Measurements from ENCODE around the gene BMP7.
"Not testable (repeated sequence)": the region's sequence is repeated elsewhere in the genome, so short reads cannot be mapped to it uniquely, and the experiment has no call there.

BMP7 gene

DNA sequence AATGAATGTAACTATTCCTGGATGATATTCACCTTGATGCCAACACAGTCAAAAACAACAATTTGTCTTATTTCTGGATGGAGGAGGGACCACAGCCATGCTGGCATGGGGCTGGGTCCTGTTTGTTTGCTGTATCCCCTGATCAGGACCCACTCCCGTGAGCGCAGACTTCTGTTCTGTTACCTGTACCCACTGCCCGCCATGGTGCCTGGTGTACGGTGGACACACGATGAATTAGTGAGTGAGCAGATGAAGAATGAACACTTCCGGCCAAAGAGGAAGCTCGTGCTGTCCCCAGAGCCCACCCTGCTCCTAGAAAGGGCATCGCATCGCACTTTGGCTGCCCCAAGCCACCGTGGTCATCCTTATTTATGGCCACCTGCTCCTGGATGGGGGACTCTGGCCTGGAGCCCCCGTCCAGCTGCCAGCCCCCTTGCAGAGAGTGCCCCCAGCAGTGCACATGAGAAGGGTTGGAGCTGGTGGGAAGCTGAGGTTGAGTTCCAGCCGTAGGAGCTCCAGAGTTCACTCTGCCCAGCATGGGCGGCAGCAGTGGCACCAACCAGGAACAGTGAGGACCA, 100.9 kb downstream of the BMP7 start:
- DNase-seq = no peak

GRCh38 chr20:57164872-57165271, 101.6 kb downstream of the BMP7 start:
- no peak for DNase-seq

DNA sequence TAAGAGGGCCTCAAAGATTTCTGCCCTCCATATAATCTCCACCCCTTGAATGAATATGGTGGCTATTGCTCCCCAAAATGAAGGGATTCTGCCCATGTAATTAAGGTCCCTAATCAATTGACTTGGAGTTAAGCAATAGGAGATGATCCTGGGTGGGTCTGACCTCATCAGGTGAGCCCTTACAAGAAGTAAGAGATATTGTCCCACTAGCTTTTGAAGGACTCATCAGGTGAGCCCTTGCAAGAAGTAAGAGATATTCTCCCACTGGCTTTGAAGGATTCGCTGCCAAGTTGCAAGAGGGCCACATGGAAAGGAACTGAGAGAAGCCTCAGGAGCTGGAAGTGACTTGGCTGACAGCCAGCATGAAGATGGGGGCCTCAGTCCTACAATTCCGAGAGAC, 103.4 kb downstream of the BMP7 start:
- no peak for DNase-seq

- no peak for DNase-seq
Measured at GRCh38 chr20:57162362-57162652, 104.1 kb downstream of the BMP7 start.

DNA sequence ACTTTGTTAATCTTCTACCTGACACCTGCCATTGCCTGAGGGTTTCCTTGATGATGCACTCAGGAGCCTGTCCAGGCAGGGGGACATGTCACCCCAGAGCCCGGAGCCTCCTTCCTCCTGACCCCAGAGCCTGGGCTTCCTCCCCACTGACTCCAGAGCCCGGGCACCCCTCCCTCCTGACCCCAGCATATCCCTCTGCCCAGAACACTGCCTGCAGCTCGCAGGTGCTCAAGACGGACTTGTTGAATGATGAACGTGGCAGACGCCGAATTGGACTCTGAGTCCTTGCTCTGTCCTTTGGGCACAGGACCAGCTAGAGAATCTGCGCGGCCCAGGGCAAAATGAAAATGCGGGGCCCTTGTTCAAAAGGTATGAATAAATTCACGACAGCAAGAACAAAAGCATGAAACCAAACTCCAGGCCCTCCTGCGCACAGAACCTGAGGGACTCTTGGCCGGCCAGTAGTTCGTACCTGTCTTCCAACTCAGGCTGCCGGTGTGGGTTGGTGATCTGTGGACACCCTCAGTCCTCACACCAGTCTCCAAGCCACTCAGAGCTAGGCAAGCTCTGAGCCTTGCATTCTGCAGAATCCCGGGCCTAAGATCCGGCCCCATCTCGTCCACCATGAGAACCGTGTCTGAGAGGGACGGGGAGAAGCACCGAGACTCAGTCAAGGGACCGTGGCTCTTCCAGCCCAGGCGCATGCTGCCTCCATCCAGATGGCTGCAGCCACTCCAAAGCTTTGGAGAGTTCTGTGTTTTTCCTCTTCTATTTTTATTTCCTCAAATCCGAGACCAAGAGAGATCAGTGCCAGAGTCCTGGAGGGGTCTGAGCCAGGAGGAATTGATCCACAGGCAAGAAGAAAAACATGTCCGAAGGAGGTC, 104.7 kb downstream of the BMP7 start:
- DNase-seq = no peak

- no peak for DNase-seq
Measured at GRCh38 chr20:57160985-57161384, 105.5 kb downstream of the BMP7 start.

- DNase-seq = no peak
Measured at GRCh38 chr20:57159945-57160610, 106.4 kb downstream of the BMP7 start.

GRCh38 chr20:57159193-57159851, 107.1 kb downstream of the BMP7 start:
- no peak for DNase-seq

- no peak for DNase-seq
Measured at GRCh38 chr20:57158474-57158873, 108.0 kb downstream of the BMP7 start.

- DNase-seq = not testable (repeated sequence)
Measured at GRCh38 chr20:57157787-57158186, 108.7 kb downstream of the BMP7 start.

GRCh38 chr20:57157106-57157691, 109.2 kb downstream of the BMP7 start:
- no peak for DNase-seq

DNA sequence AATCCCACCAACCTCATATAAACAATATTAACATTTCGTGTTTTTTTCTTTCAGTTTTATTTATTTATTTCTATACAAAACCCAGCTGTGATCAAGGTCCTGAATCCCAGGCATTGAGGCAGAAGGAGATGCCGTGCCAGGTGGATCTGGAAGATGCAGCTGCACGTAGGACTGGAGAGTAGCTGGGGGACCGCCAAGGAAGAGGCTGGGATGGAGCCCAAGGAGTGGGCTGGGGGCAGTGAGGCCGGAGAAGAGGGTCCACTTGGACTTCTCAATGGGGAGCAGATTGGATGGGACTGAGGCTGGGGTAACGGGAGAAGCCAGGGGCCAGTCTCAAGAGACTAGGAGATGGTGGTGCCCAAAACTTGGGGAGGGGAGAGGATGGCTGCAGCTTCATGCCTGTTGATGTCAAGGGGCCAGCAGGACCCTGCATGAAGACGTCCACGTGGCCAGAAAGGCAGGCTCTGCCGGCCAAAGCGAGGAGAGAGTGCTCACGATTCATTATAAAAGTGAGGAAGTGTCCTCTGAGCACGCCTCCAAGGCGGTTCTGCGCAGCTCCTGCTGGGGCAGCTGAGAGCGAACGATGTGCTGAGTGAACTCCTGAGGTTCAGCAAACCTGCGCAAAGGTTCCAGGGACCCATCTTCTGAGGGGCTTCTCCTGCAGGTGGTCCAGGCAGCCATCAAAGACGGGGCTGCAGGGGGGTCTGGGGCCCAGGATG, 110.3 kb downstream of the BMP7 start:
- DNase-seq = no peak

DNA sequence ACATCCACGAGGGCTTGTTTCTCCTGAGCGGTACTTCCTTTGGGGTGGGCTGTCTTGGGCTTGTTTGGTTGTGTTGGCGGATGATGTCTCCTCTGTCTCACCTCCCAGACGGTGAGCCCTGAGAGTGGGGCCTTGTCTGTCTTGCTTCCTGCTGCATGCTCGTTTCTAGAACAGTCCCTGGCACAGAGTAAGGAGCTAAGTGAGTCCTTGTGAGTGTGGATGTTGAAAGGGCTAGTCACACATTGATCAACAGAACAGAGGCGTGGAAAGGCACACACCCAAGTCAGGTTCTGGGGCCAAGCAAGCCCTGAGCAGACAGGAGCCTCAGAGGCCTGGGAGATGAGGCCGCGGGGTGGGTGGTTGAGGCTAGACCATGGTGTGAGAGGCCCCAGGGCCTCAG, 111.0 kb downstream of the BMP7 start:
- no peak for DNase-seq

DNA sequence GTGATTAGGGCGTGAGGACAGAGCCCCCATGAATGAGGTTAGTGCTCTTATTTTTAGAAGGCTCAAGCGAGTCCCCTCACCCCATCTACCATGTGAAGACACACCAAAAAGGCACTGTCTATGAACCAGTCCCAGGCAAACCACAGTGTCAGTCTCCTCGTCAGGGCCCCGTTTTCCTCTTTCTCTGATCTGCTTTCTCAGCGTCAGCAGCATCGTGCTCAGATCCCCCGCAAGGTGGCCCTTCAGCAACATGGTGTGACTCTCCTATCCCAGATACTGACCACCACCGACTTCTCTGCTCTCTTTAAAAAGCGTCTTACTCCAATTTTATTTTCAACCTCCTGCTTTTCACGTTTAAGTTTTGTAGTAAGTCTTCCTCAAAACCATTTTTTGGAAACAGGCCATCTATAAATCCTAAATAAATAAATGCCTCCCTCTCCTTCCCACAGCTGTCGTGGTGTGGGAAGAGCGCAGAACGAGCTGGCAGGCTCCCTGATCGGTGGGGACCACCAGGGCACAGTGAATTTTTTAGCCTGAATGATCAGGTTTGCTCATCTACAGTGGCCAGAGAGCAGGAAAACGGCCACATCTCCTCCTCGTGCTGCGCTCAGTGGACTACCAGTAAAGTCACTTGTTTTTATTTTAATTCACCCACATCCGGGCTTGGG, 113.1 kb downstream of the BMP7 start:
- no peak for DNase-seq

DNA sequence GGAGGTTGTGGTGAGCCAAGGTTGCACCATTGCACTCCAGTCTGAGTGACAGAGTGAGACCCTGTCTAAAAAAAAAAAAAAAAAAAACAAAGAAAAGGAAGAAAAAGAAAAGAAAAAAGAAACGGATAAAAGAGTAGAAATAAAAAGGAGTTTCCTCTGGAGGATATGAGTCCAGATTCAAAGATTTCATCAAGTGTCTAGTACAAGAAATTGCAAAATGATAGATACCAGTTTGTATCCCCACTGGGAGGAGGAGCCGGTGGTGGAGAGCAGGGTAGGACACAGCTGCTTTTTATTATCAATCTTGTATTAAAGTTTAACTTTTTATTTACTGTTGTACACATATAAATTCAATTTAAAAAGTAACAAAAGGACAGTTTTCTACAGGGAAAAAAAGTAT, 113.9 kb downstream of the BMP7 start:
- no peak for DNase-seq

DNA sequence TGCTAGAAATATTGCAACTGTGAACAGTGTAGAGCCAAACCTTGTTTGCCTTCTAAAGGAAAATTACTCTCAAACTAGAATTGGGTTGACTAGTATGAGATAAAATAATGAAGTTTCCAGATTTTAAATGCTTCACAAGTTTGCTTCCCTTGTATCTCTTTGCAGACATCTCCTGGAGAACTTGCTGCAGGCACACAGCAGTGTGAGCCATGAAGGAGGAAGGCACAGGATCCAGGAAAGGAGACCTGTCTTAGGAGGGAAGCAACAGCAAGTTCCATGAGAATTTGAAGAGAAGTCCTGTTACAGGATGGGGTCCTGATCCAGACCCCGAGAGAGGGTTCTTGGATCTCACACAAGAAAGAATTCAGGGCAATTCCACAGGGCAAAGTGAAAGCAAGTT, 115.9 kb downstream of the BMP7 start:
- DNase-seq = no peak

DNA sequence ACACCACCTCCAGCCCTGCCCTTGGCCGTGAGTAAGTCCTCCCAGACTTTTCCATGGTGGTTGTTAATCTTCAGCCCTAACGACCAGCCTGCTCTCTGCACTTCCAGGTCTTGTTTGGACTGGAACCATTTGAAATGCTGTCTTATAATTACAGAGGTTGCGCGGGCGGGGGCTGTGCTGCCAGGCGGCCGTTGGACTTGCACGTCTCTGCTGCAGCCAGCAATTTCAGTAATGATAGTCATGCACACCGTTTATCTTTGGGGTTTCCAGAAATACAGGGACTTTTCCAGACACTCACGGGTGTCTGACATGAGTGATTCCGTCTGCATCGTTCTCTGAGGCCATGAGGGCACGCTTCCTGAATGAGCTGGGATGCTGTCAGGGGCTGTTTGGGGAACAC, 118.2 kb downstream of the BMP7 start:
- DNase-seq = no peak

DNA sequence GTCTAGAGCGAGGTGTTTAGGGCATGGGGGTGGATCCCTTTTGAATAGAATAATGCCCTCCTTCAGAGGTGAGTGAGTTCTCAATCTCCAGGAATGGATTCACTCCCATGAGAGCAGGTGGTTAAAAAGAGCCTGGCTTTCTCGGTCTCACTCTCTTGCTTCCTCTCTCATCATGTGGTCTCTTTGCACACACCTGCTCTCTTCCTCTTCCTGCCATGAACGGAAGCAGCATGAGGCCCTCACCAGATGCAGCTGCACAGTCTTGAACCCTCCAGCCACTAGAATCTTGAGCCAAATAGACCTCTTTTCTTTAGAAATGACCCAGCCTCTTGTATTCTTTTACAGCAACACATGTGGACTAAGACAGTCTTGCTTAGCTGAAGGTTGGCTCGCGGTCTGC, 119.3 kb downstream of the BMP7 start:
- no peak for DNase-seq

DNA sequence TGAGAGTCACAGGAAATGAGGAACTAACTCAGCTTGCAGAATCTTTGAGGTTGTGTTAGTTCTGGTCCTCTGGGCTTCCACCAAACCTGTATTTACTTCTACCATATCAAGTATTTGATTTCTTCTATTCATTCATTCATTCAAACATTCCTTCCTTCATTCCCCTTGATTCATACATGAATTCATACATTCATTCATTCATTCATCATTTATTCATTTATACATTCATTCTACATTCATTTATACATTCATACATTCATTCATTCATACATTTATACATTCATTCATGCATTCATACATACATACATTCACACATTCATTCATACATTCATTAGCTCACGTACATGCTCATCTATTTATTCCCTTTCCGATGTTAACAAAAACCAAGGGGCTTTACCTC, 120.3 kb downstream of the BMP7 start:
- no peak for DNase-seq

DNA sequence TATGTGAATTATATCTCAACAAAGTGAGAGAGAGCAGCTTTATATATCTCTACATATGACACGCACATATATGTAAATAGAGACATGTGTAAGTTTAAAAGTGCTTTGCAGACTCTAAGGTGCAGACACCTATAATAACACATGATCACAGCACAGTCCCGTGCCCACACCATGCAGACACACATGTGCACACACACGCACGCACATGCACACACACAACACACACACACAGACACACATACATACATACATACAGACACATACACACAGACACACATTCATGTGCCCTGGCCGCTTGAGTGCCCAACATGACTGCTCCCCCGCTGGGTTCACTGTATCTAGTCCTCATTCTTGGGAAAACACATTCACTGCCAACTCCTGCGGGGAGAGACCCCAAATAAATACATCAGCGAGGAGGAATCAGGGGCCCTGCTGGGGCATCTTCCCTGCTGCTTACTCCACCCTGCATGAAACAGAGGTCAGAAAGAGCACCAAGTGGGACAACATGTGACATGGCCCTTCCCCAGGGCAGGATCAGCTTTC, 121.3 kb downstream of the BMP7 start:
- DNase-seq = no peak

DNA sequence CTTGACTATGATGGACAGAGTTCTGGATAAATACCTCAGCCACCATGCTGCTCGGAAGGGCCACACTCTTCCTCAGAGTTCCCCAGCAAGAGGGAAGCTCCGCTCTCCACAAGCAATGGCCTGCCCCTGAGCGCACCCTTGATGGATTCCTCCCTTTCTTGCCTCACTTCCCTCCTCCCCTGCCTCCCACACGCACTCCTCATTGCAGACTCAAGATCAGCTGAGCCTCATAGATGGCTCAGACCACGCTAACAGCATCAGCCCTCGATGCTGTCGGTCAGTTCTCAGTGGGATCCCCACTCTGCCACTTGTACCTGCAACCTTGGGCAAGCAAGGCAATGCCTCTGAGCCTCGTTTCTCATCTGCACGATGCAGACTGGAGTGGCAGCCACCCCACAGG, 123.3 kb downstream of the BMP7 start:
- no peak for DNase-seq

DNA sequence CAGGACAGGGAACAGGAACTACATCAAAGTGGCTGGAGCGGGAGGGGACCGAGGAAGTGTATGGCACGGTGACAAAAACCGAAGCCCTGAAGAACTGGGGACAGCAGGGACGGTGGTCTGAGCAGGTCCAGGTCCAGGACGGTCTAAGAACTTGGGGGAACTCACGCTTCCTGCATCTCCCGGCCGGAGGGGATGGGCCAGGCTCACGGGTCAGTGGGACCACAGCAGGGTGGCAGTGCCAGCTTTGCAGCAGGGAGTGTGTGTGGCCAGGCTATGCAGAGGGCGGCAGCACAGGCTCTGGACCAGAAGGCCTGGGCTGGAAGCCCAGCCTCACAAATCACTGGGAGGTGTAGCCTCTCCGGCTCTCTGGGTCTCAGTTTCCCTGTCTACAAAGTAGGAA, 123.8 kb downstream of the BMP7 start:
- no peak for DNase-seq

All from activated naive CD4-positive, alpha-beta T cell (primary cell).